GM23338 (cell line): ENCODE measurements around the gene DELE1. TPM values are rescaled to one million over a fixed set of nuclear protein-coding genes. Genes with fewer than 3 reads are reported as not detected.

ENCODE experiments used
- ATAC-seq: fragments of 200-7000 bp; cut with Tn5 transposase; 3 replicates; pipeline ENCODE4 v1.9.1; 2020
- DNase-seq: peaks from one replicate; pipeline ENCODE4 v3.0.0-alpha.2; 2015; ENCODE audit warnings: low spot score
- H2AFZ ChIP-seq: fragments of 200-600 bp; sonication (generic); 2 replicates; pipeline ENCODE4 v1.8.0; 2016; ENCODE audit warnings: antibody characterized with exemption, mild to moderate bottlenecking, moderate library complexity
- H3F3A ChIP-seq: fragments of 200-600 bp; sonication (generic); replicated peaks from 2 replicates; pipeline ENCODE4 v1.8.0; 2017; ENCODE audit warnings: antibody characterized with exemption, mixed run types, low read depth
- H3K27ac ChIP-seq: fragments of 200-600 bp; sonication (generic); 2 replicates; pipeline ENCODE4 v1.6.1; 2016; ENCODE audit warnings: low read depth
- H3K27me3 ChIP-seq: fragments of 200-600 bp; sonication (generic); 2 replicates; pipeline ENCODE4 v1.8.0; 2016; ENCODE audit warnings: mild to moderate bottlenecking, mixed run types, moderate library complexity; ENCODE audit not compliant: insufficient read depth
- H3K36me3 ChIP-seq: fragments of 200-600 bp; sonication (generic); 2 replicates; pipeline ENCODE4 v1.8.0; 2016; ENCODE audit warnings: mild to moderate bottlenecking; ENCODE audit not compliant: insufficient read depth
- H3K4me1 ChIP-seq: fragments of 200-600 bp; sonication (generic); 2 replicates; pipeline ENCODE4 v1.8.0; 2016; ENCODE audit warnings: mild to moderate bottlenecking, moderate library complexity; ENCODE audit not compliant: insufficient read depth
- H3K4me2 ChIP-seq: fragments of 200-600 bp; sonication (generic); 2 replicates; pipeline ENCODE4 v1.7.1; 2017; ENCODE audit warnings: mixed run types
- H3K4me3 ChIP-seq: fragments of 200-600 bp; sonication (generic); 2 replicates; pipeline ENCODE4 v1.6.1; 2016; ENCODE audit warnings: mixed run types
- H3K79me2 ChIP-seq: fragments of 200-600 bp; sonication (generic); replicated peaks from 2 replicates; pipeline ENCODE4 v1.8.0; 2017; ENCODE audit warnings: mild to moderate bottlenecking; ENCODE audit not compliant: insufficient read depth
- H3K9me2 ChIP-seq: fragments of 200-600 bp; sonication (generic); 2 replicates; pipeline ENCODE4 v1.8.0; 2017; ENCODE audit not compliant: insufficient read depth
- H4K20me1 ChIP-seq: fragments of 200-600 bp; sonication (generic); replicated peaks from 2 replicates; pipeline ENCODE4 v1.8.0; 2017; ENCODE audit warnings: mild to moderate bottlenecking; ENCODE audit not compliant: insufficient read depth
- H3K27ac Mint-ChIP-seq: 2 replicates; pipeline ENCODE4 v1.8.0; 2020; ENCODE audit warnings: inconsistent platforms, mild to moderate bottlenecking, moderate library complexity, mixed read lengths
- H3K27me3 Mint-ChIP-seq: 3 replicates; pipeline ENCODE4 v1.8.0; 2022; ENCODE audit warnings: low read depth, mild to moderate bottlenecking, moderate library complexity, mixed read lengths, inconsistent platforms; ENCODE audit not compliant: insufficient read depth, poor library complexity
- H3K36me3 Mint-ChIP-seq: 3 replicates; pipeline ENCODE4 v1.8.0; 2021; ENCODE audit warnings: low read depth, mild to moderate bottlenecking, inconsistent platforms, moderate library complexity, mixed read lengths
- H3K4me1 Mint-ChIP-seq: 3 replicates; pipeline ENCODE4 v1.8.0; 2020; ENCODE audit warnings: mild to moderate bottlenecking, inconsistent platforms, mixed read lengths
- H3K4me3 Mint-ChIP-seq: 3 replicates; pipeline ENCODE4 v1.8.0; 2021; ENCODE audit warnings: moderate library complexity, mild to moderate bottlenecking, inconsistent platforms, mixed read lengths
- H3K9me3 Mint-ChIP-seq: 3 replicates; pipeline ENCODE4 v1.8.0; 2020; ENCODE audit warnings: moderate library complexity, mild to moderate bottlenecking, inconsistent platforms, mixed read lengths
- CREB1 ChIP-seq: fragments of 250-450 bp; sonication (Bioruptor Pico); IDR thresholded peaks from 2 replicates; pipeline ENCODE4 v1.5.0; 2020; ENCODE audit warnings: low read depth, mild to moderate bottlenecking, moderate library complexity
- ETS1 ChIP-seq: IDR thresholded peaks from 2 replicates; pipeline ENCODE4 v1.6.1; 2016; ENCODE audit warnings: antibody characterized with exemption
- EZH2 ChIP-seq: fragments of 200-600 bp; sonication (generic); IDR thresholded peaks from one replicate; pipeline ENCODE4 v1.8.0; 2017; ENCODE audit warnings: antibody characterized with exemption, mild to moderate bottlenecking, low read depth; ENCODE audit not compliant: unreplicated experiment
- EZH2phosphoT487 ChIP-seq: fragments of 200-600 bp; sonication (generic); IDR thresholded peaks from one replicate; pipeline ENCODE4 v1.8.1; 2018; ENCODE audit warnings: antibody characterized with exemption; ENCODE audit not compliant: unreplicated experiment
- JUNB ChIP-seq: IDR thresholded peaks from one replicate; pipeline ENCODE4 v1.6.1; 2016; ENCODE audit warnings: antibody characterized with exemption; ENCODE audit not compliant: unreplicated experiment
- NANOG ChIP-seq: IDR thresholded peaks from 2 replicates; pipeline ENCODE4 v1.6.1; 2016; ENCODE audit warnings: antibody characterized with exemption, borderline replicate concordance
- POLR2AphosphoS5 ChIP-seq: IDR thresholded peaks from 2 replicates; pipeline ENCODE4 v1.6.1; 2016; ENCODE audit warnings: antibody characterized with exemption, low read depth
- REST ChIP-seq: IDR thresholded peaks from one replicate; pipeline ENCODE4 v1.6.1; 2018; ENCODE audit warnings: antibody characterized with exemption; ENCODE audit not compliant: unreplicated experiment
- STAT1 ChIP-seq: IDR thresholded peaks from one replicate; pipeline ENCODE4 v1.6.1; 2016; ENCODE audit warnings: antibody characterized with exemption; ENCODE audit not compliant: unreplicated experiment
- ZNF114 ChIP-seq: fragments of 250-450 bp; sonication (Bioruptor Pico); IDR thresholded peaks from 2 replicates; pipeline ENCODE4 v1.5.0; 2020; ENCODE audit warnings: mild to moderate bottlenecking, moderate library complexity
- ZNF331 ChIP-seq: fragments of 250-450 bp; sonication (Bioruptor Pico); IDR thresholded peaks from 2 replicates; pipeline ENCODE4 v1.5.0; 2020; ENCODE audit warnings: low read depth, mild to moderate bottlenecking, moderate library complexity
- polyA plus RNA-seq: library from polyadenylated mRNA; unstranded; fragments of >200 nt; fragmentation: Nextera tagmentation; extraction: Ambion mirVana; gene quantifications from 2 replicates; pipeline ENCODE4 v1.2.1, GENCODE V29; 2016
- total RNA-seq: library from RNA; depleted of rRNA; stranded (reverse); fragments of >200 nt; shearing (Covaris generic); gene quantifications from 2 replicates; pipeline ENCODE4 v1.2.3, GENCODE V29; 2014
- TF ChIP-seq, protein P1 (sequence below): fragments of 250-450 bp; sonication (Bioruptor Pico); IDR thresholded peaks from 2 replicates; pipeline ENCODE4 v1.5.0; 2020; ENCODE audit warnings: mild to moderate bottlenecking, moderate library complexity
- TF ChIP-seq, protein P2 (sequence below), 2 experiments: fragments of 200-600 bp in 1 of 2; sonication (generic) in 1 of 2; conservative IDR thresholded peaks; 2 replicates each; pipeline versions ENCODE4 v1.5.1 to v1.6.1; 2016 to 2017; ENCODE audit warnings: antibody characterized with exemption in 2 of 2, low read depth in 2 of 2, mild to moderate bottlenecking in 2 of 2, moderate library complexity in 1 of 2

DELE1 gene
- total and polyA plus RNA-seq, 2 experiments from 2014 or later: 26.9 to 62.2 TPM

GRCh38 chr5:141908796-141909195 lies 14.9 kb upstream of the DELE1 start:
- no peak for ATAC-seq
- Histone ChIP-seq H3K27me3 (peaks cover 16% of the 10 kb centered on the region), H3K36me3 (no peaks in the 10 kb centered on the region), H4K20me1 (no peaks in the 10 kb centered on the region), H3K4me2 (no peak overlapping the region), H3F3A (peaks cover 8% of the 10 kb centered on the region; the same call in 1 of the 2 replicates), H2AFZ (no peak overlapping the region), H3K27ac (no peak overlapping the region), H3K4me1 (peaks cover 8% of the 10 kb centered on the region; the same call in 1 of the 2 replicates), H3K4me3 (no peak overlapping the region), H3K79me2 (no peaks in the 10 kb centered on the region), H3K9me2 (no peaks in the 10 kb centered on the region)
- no peaks in the 10 kb centered on the region; the same call in 2 of the 3 replicates for H3K9me3 Mint-ChIP-seq
- no peaks in the 10 kb centered on the region for H3K36me3 Mint-ChIP-seq
- TF ChIP-seq REST: no peak
- TF ChIP-seq, protein P1, sequence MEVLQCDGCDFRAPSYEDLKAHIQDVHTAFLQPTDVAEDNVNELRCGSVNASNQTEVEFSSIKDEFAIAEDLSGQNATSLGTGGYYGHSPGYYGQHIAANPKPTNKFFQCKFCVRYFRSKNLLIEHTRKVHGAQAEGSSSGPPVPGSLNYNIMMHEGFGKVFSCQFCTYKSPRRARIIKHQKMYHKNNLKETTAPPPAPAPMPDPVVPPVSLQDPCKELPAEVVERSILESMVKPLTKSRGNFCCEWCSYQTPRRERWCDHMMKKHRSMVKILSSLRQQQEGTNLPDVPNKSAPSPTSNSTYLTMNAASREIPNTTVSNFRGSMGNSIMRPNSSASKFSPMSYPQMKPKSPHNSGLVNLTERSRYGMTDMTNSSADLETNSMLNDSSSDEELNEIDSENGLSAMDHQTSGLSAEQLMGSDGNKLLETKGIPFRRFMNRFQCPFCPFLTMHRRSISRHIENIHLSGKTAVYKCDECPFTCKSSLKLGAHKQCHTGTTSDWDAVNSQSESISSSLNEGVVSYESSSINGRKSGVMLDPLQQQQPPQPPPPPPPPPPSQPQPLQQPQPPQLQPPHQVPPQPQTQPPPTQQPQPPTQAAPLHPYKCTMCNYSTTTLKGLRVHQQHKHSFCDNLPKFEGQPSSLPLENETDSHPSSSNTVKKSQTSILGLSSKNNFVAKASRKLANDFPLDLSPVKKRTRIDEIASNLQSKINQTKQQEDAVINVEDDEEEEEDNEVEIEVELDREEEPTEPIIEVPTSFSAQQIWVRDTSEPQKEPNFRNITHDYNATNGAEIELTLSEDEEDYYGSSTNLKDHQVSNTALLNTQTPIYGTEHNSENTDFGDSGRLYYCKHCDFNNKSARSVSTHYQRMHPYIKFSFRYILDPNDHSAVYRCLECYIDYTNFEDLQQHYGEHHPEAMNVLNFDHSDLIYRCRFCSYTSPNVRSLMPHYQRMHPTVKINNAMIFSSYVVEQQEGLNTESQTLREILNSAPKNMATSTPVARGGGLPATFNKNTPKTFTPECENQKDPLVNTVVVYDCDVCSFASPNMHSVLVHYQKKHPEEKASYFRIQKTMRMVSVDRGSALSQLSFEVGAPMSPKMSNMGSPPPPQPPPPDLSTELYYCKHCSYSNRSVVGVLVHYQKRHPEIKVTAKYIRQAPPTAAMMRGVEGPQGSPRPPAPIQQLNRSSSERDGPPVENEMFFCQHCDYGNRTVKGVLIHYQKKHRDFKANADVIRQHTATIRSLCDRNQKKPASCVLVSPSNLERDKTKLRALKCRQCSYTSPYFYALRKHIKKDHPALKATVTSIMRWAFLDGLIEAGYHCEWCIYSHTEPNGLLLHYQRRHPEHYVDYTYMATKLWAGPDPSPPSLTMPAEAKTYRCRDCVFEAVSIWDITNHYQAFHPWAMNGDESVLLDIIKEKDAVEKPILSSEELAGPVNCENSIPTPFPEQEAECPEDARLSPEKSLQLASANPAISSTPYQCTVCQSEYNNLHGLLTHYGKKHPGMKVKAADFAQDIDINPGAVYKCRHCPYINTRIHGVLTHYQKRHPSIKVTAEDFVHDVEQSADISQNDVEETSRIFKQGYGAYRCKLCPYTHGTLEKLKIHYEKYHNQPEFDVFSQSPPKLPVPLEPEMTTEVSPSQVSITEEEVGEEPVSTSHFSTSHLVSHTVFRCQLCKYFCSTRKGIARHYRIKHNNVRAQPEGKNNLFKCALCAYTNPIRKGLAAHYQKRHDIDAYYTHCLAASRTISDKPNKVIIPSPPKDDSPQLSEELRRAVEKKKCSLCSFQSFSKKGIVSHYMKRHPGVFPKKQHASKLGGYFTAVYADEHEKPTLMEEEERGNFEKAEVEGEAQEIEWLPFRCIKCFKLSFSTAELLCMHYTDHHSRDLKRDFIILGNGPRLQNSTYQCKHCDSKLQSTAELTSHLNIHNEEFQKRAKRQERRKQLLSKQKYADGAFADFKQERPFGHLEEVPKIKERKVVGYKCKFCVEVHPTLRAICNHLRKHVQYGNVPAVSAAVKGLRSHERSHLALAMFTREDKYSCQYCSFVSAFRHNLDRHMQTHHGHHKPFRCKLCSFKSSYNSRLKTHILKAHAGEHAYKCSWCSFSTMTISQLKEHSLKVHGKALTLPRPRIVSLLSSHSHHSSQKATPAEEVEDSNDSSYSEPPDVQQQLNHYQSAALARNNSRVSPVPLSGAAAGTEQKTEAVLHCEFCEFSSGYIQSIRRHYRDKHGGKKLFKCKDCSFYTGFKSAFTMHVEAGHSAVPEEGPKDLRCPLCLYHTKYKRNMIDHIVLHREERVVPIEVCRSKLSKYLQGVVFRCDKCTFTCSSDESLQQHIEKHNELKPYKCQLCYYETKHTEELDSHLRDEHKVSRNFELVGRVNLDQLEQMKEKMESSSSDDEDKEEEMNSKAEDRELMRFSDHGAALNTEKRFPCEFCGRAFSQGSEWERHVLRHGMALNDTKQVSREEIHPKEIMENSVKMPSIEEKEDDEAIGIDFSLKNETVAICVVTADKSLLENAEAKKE (CRISPR knock-in tag): no peak
- TF ChIP-seq JUNB: no peak
- TF ChIP-seq ETS1: no peak
- TF ChIP-seq STAT1: no peak
- TF ChIP-seq EZH2: no peak
- TF ChIP-seq, protein P2, sequence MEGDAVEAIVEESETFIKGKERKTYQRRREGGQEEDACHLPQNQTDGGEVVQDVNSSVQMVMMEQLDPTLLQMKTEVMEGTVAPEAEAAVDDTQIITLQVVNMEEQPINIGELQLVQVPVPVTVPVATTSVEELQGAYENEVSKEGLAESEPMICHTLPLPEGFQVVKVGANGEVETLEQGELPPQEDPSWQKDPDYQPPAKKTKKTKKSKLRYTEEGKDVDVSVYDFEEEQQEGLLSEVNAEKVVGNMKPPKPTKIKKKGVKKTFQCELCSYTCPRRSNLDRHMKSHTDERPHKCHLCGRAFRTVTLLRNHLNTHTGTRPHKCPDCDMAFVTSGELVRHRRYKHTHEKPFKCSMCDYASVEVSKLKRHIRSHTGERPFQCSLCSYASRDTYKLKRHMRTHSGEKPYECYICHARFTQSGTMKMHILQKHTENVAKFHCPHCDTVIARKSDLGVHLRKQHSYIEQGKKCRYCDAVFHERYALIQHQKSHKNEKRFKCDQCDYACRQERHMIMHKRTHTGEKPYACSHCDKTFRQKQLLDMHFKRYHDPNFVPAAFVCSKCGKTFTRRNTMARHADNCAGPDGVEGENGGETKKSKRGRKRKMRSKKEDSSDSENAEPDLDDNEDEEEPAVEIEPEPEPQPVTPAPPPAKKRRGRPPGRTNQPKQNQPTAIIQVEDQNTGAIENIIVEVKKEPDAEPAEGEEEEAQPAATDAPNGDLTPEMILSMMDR (conservative IDR thresholded peaks at IDR 0.05; ENCODE audit: low read depth in 2 of 2): no peak
- TF ChIP-seq CREB1 (CRISPR knock-in tag): no peak
- TF ChIP-seq POLR2AphosphoS5: no peak
- no peak for TF ChIP-seq ZNF331 (CRISPR knock-in tag)
- no peak for TF ChIP-seq NANOG
- TF ChIP-seq ZNF114: no peak
- TF ChIP-seq EZH2phosphoT487: no peak
- H3K4me1 Mint-ChIP-seq: peaks cover 9% of the 10 kb centered on the region
- H3K4me3 Mint-ChIP-seq: no peak overlapping the region
- no peak overlapping the region for H3K27ac Mint-ChIP-seq
- H3K27me3 Mint-ChIP-seq: peaks cover 8% of the 10 kb centered on the region
- no peak for DNase-seq
